ENCODE results near the gene PTGS1.

The PTGS1 gene

DNA sequence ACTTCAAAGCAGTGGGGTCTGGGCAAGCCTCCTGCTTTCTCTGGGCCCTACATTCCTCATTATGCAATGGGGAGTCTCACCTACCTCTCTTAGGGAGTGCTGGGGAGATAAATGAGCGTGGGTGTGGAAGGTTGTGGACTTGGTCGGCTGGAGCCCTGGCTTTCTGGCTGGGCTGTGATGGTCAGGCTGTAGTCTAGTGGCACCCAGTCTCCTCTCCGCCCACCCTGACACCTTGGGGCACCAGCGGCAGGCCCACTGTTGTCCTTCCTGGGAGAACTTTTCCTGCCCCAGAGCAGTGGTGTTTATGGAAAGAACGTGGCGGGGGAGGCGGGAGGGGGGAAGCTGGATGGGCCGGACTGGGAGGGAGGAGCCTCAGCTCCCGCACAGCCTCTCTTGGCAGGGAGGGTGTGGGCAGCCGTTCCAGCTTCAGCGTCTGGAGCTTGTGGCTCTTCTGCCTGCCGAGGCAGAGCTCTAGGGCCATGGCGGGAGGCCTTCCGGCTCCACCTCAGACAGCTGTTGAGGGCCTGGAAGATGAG is 4.1 kb downstream of the PTGS1 start:
- no peak for DNase-seq (ENCODE audit: low read depth)

DNA sequence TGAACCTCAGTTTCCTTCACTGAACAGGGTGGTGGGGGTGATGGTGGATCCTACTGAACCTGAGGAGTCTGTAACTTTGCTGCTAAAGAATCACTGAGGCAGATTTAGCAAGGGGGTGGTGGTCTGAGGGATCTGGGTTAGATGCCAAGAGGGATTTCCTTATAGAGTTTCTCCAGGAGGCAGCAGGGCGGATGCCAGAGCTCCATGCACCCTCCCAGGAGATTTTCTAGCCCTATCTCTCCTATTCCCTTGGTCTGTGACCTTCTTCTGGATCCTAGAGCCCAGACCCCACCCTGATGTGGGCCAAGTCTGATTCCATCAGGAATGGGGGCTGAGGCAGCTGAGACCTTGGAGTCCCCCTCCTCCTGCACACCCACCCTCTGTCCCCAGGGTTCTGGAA is 6.0 kb downstream of the PTGS1 start:
- DNase-seq (ENCODE audit: low read depth), result no peak

DNA sequence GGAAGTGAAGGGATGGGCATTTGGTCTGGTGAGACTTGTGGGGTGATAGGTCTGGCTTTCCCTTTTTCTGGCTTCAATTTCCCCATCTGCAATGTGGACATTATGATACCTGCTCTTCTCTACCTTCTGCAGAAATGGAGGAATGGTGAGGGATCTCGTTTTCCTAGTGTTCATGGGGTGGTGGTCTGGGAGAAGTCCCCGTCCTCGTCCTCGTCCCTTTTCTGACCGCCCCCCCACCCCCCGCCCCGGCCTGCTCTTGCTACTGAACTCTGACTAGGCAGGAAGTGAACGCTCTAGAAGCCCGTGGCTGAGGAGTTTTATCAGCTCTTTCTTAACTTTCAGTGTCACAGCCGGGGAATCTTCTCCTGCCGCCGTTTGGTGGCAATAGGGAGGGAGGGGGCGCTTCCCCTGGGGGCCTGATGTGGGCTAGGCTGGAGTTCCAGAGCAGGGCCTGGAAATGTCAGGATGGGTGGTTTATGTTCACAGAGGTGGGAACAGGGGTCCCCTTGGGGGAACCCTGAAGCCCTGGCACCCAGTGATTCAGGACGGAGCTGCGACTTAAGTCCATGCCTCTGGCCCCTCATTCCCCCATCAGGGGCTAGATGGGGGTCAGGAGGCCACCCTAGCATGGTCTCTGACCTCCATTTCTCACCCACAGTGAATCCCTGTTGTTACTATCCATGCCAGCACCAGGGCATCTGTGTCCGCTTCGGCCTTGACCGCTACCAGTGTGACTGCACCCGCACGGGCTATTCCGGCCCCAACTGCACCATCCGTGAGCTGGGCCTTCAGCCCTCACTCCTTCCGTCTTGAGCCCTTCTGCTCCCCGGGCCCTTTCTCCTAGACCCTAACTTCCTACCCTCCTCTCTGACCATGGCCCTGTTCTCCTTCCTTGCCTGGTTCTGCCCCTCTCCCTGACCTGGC is 6.7 kb downstream of the PTGS1 start:
- DNase-seq (ENCODE audit: low read depth), result no peak

DNA sequence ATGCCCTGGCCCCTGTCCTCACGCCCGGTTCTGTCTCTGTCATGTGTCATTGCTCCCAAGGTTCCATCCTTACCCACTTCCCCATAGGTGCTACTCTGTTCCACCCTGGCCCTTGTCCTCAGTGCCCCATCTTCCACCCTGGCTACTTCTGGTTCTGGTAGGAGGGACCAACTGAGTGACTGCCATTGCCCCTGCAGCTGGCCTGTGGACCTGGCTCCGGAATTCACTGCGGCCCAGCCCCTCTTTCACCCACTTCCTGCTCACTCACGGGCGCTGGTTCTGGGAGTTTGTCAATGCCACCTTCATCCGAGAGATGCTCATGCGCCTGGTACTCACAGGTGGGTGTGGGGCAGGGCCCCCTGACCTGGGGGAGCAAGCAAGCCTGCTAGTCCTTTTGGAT is 7.4 kb downstream of the PTGS1 start:
- no peak for DNase-seq (ENCODE audit: low read depth)

DNA sequence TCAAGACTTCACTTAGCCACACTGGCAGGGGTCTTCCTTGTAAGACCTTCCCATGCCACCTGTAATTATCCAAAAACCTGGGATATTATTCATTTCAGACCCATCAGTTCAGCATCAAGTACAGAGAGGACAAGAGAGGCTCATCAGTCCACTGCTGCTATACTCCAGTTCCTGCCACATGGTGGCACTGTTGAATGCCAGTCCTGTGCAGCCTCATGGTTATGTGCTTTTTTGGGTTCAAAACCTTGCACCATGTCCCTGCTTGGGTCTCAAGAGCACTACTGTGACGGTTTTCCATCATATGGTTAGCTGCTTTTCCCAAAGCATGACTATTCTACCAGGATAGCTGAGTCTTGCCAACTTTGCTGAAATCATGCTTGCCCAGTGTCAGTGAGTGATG is 8.5 kb downstream of the PTGS1 start:
- no peak for DNase-seq (ENCODE audit: low read depth)

DNA sequence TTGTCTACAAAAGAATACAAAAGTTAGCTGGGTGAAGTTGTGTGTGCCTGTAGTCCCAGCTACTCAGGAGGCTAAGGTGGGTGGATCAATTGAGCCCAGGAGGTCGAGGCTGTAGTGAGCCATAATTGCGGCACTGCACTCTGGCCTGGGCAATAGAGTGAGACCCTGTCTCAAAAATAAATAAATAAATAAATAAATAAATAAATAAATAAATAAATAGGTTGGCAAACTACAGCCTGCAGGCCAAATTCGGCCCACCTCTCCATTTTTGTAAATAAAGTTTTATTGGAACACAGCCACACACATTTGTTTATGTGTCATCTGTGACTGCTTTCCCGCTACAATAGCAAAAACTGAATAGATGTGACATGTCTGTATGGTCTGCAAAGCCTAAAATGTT is 9.5 kb downstream of the PTGS1 start:
- no peak for DNase-seq (ENCODE audit: low read depth)

DNA sequence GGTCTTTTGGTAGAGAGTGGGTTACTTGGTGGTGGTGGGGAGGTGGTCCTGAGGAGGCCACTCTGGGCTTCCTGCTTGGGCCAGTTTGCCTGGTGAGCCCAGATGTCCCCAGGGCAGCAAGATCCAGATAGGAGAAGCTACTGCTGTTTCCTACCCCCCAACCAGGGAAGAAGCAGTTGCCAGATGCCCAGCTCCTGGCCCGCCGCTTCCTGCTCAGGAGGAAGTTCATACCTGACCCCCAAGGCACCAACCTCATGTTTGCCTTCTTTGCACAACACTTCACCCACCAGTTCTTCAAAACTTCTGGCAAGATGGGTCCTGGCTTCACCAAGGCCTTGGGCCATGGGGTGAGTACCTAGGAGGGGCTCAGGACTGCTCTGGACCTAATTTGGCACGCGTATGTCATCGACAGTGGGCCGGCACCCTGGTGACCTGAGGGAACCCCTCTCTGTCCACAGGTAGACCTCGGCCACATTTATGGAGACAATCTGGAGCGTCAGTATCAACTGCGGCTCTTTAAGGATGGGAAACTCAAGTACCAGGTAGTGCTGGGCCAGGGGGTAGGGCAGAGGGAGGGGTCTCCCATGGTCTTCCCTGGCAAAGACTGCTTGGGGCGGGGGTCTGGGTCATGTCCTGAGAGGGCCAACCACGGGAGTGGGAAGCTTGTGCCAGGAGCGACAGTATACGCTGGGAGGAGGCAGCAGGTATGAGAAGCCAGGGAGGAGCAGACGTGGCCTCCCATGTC is 10.6 kb downstream of the PTGS1 start:
- no peak for DNase-seq (ENCODE audit: low read depth)

DNA sequence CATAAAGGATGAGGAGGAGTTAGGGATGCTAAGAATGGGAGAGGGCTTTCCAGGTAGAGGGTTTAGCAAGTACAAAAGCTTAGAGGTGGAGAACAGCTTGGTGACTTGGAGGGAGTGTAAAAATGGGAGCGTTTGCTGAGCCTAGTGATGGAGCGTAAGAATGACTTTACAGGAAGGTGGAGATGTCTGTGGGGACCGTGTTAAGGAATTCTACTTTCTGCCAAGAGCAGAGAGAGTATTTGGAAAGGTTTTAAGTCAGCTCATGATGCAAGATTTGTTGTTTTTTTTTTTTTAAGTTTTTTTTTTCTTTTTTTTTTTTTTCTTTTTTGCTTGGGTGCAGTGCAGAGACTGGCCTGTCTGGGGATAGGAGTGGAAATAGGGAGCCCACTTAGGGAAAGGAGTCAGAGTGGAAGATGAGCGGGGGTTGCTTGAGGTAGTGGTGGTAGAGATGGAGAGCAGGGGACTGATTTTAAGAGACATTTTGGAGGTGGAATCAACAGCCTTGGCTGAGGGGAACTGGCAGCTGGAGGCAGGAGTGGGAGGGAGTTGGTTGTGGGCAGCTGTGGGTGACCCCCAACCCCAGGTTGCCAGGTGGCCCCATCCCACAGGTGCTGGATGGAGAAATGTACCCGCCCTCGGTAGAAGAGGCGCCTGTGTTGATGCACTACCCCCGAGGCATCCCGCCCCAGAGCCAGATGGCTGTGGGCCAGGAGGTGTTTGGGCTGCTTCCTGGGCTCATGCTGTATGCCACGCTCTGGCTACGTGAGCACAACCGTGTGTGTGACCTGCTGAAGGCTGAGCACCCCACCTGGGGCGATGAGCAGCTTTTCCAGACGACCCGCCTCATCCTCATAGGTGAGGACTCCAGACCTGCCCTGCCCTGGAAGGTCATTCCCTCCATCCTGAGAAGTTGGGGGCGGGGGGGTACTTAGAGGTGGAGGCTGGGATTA is 12.4 kb downstream of the PTGS1 start:
- DNase-seq (ENCODE audit: low read depth), result no peak

DNA sequence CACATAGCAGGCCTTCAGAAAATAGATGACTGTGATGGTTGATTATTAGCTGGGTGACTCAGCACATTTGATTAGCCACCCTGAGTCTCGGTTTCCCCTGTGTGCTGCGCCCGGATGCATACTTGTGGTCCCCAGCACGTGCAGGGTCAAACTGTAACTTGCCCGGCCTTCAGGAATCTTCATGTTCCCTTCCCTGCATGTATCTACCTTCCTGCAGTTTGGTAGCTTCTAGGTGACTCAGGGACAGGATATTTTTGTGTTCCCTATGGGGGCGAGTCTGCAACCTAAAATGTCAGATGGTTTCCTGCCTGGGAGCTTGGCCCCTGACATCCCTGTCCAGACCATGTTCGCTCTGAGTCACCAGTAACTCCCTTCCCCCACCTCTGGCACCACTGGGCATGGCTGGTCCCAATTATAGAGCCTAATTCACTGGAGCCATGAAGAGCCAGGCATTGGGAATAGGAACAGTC is 13.2 kb downstream of the PTGS1 start:
- DNase-seq (ENCODE audit: low read depth), result no peak

DNA sequence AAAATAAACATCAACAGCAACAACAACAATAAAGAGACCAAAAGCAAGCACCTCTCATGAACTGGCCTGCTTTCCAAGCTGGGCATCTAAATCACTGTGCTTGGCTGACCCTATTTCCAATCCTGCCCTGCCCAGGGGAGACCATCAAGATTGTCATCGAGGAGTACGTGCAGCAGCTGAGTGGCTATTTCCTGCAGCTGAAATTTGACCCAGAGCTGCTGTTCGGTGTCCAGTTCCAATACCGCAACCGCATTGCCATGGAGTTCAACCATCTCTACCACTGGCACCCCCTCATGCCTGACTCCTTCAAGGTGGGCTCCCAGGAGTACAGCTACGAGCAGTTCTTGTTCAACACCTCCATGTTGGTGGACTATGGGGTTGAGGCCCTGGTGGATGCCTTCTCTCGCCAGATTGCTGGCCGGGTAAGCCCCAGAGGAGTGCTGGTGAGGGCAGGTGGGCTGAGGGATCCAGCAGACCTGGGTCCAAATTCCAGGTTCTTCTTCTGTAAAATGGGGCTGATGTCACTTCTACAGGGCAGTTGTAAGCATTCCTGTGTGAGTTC is 15.6 kb downstream of the PTGS1 start:
- DNase-seq (ENCODE audit: low read depth), result no peak

DNA sequence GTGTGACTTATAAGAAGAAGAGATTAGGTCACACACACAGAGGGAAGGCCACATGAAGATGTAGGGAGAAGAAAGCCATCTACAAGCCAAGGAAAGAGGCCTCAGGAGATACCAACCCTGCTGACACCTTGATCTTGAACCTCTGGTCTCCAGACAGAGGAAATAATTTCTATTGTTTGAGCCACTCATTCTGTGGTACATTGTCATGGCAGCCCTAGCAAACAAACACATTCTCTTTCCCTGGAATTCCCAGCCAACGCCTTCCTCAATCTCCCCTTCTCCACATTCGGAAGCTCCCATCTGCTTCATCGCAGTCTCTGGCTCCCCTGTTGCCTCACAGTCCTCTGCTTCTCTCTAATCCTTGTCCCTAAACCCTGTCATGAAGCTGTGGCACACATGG is 16.7 kb downstream of the PTGS1 start:
- no peak for DNase-seq (ENCODE audit: low read depth)

DNA sequence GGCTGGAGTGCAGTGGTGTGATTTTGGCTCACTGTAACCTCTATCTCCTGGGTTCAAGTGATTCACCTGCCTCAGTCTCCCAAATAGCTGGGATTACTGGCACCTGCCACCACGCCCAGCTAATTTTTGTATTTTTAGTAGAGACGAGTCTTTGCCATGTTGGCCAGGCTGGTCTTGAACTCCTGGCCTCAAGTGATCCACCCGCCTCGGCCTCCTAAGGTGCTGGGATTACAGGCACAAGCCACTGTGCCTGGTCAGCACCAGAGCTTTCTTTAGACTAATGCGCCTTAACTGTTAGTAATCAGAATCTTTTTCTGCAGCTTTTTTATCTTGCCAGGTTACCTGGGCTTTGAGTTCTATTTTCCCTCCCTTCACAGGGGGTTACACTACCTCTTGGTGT is 18.4 kb downstream of the PTGS1 start:
- DNase-seq (ENCODE audit: low read depth), result no peak

DNA sequence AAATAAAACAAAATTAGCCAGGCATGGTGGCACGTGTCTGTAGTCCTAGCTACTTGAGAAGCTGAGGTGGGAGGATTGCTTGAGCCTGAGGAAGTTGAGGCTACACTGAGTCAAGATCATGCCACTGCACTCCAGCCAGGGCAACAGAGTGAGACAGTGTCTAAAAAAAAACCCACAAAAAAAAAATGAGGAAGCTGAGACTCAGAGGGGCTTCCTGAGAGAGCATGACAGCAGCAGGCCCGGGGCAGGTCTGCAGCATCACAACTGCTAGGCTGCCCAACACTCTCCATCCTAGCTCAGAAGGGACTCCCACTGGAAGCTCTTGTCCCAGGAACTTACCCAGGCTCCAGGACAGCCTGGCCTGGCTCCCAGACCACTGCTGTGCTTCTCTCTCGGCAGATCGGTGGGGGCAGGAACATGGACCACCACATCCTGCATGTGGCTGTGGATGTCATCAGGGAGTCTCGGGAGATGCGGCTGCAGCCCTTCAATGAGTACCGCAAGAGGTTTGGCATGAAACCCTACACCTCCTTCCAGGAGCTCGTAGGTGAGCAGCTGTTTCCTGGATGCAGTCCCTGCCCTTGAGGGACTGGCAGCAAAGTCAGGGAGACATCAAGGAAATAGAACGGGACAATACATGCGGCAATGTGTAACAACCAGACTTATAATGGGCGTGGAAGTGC is 19.1 kb downstream of the PTGS1 start:
- no peak for DNase-seq (ENCODE audit: low read depth)

DNA sequence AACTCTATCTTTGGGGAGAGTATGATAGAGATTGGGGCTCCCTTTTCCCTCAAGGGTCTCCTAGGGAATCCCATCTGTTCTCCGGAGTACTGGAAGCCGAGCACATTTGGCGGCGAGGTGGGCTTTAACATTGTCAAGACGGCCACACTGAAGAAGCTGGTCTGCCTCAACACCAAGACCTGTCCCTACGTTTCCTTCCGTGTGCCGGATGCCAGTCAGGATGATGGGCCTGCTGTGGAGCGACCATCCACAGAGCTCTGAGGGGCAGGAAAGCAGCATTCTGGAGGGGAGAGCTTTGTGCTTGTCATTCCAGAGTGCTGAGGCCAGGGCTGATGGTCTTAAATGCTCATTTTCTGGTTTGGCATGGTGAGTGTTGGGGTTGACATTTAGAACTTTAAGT is 21.5 kb downstream of the PTGS1 start:
- no peak for DNase-seq (ENCODE audit: low read depth)

DNA sequence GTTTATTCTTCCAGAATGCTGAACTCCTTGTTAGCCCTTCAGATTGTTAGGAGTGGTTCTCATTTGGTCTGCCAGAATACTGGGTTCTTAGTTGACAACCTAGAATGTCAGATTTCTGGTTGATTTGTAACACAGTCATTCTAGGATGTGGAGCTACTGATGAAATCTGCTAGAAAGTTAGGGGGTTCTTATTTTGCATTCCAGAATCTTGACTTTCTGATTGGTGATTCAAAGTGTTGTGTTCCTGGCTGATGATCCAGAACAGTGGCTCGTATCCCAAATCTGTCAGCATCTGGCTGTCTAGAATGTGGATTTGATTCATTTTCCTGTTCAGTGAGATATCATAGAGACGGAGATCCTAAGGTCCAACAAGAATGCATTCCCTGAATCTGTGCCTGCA is 21.9 kb downstream of the PTGS1 start:
- no peak for DNase-seq (ENCODE audit: low read depth)

DNA sequence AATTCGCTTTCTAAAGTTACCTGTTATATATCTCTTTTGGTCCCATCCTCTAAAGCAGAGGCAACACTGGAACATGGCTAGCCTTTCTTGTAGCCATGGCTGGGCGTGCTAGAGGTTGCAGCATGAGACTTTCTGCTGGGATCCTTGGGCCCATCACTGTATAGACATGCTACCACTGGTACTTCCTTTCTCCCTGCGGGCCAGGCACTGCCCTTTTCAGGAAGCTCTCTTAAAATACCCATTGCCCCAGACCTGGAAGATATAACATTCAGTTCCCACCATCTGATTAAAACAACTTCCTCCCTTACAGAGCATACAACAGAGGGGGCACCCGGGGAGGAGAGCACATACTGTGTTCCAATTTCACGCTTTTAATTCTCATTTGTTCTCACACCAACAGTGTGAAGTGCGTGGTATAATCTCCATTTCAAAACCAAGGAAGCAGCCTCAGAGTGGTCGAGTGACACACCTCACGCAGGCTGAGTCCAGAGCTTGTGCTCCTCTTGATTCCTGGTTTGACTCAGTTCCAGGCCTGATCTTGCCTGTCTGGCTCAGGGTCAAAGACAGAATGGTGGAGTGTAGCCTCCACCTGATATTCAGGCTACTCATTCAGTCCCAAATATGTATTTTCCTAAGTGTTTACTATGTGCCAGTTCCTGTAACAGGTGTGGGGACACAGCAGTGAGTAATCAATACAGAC is 22.6 kb downstream of the PTGS1 start:
- no peak for DNase-seq (ENCODE audit: low read depth)

DNA sequence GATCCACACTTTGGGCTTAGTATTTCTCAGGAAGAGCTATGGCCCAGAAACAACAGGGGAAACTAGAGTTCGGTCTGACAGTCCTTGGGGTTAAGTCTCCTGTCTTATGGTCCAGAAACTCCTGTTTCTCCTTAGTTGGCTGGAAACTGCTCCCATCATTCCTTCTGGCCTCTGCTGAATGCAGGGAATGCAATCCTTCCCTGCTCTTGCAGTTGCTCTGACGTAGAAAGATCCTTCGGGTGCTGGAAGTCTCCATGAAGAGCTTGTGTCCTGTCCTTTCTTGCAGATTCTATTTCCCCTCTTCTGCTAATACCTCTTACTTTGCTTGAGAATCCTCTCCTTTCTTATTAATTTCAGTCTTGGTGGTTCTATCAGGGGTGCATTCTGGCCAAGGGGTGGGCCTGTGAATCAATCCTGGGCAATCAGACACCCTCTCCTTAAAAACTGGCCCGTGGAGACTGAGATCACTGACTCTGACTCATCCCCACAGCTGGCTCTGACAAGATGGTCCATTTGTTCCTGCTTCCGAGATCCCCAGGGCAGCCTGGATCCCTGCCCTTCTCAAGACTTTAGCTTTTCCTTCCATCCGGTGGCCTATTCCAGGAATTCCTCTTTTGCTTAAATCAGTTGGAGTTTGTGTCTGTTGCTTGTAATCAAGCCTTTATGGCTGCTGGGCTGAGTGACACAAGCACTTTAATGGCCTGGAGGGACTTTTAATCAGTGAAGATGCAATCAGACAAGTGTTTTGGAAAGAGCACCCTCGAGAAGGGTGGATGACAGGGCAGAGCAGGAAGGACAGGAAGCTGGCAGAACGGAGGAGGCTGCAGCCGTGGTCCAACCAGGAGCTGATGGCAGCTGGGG is 23.7 kb downstream of the PTGS1 start:
- no peak for DNase-seq (ENCODE audit: low read depth)

DNA sequence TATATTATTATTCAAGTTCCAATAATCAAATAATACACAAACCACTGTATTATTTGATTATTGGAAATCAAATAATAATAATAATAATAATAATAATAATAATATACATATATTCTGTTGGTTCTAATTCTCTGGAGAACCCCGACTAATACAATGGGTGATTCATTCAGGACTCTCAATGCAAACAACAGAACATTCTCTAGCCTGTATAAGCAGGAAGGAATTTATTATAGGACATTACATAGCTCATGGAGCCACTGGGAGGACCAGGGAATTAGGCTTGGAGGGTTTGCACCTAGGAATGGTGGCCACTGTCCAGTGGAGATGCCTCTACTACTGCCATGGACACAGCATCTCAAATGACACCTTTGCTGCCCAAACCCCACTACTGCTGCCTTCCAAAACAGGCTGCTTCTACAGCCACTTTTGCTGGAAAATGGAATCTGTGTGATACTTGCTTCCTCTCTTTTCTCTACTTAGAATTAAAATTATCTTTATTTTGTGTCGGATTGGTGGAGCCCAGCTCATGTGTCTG is 25.9 kb downstream of the PTGS1 start:
- no peak for DNase-seq (ENCODE audit: low read depth)

DNA sequence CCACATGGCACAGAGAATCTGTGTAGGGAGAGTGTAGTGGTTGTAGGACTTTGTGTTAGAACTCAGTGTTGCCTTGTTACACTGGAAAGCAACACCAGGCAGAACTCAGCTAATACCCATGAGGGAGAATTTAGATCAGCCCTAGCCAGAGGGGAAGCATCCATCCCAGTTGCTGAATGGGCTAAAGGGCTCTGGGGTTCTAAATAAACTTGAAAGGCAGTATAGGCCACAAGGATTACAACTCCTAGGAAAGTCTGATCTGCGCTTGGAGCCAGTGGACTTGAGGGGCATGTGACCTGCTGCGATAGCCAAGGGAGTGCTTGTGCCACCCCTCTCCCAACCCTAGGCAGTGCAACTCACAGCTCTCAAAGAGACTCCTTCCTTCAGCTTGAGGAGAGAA is 26.9 kb downstream of the PTGS1 start:
- DNase-seq (ENCODE audit: low read depth), result no peak
